ENCODE data around the gene THSD4.

The THSD4 gene

GRCh38 chr15:71346464-71346863, 231.2 kb downstream of the THSD4 start:
- Histone ChIP-seq H3K9me2 (replicated peaks; ENCODE audit: insufficient read depth, low read length) (no peaks in the 10 kb centered on the region), H3K4me3 (ENCODE audit: low read length) (no peak overlapping the region), H3F3A (ENCODE audit: insufficient read depth, low read length) (no peaks in the 10 kb centered on the region), H3K36me3 (replicated peaks; ENCODE audit: insufficient read depth, low read length) (no peaks in the 10 kb centered on the region), H3K4me1 (ENCODE audit: low read length) (no peaks in the 10 kb centered on the region), H3K9ac (ENCODE audit: low read length) (no peak overlapping the region), H3K9me3 (replicated peaks; ENCODE audit: insufficient read depth, low read length) (no peaks in the 10 kb centered on the region), H3K27ac (ENCODE audit: low read length) (no peak overlapping the region), H3K4me2 (ENCODE audit: low read depth, low read length) (no peak overlapping the region), H2AFZ (ENCODE audit: low read length) (no peak overlapping the region), H3K79me2 (ENCODE audit: low read length) (no peaks in the 10 kb centered on the region), H4K20me1 (ENCODE audit: insufficient read depth, low read length) (no peaks in the 10 kb centered on the region), H3K27me3 (replicated peaks; ENCODE audit: insufficient read depth, low read length) (no peaks in the 10 kb centered on the region)
- DNase-seq = no peak
- TF ChIP-seq CTCF (IDR thresholded peaks at IDR 0.05; ENCODE audit: low read length) (no peak), EZH2phosphoT487 (IDR thresholded peaks at IDR 0.05; ENCODE audit: low read length) (no peak), EZH2 (optimal IDR thresholded peaks at IDR 0.05; ENCODE audit: low read depth, low read length) (no peak)

- H3K4me3 ChIP-seq (ENCODE audit: low read length) = no peak overlapping the region
- H3K4me1 ChIP-seq (ENCODE audit: low read length) = no peaks in the 10 kb centered on the region
- no peaks in the 10 kb centered on the region for H4K20me1 ChIP-seq (ENCODE audit: insufficient read depth, low read length)
- no peaks in the 10 kb centered on the region for H3F3A ChIP-seq (ENCODE audit: insufficient read depth, low read length)
- no peak for DNase-seq
- no peaks in the 10 kb centered on the region for H3K27me3 ChIP-seq (replicated peaks; ENCODE audit: insufficient read depth, low read length)
- H3K36me3 ChIP-seq (replicated peaks; ENCODE audit: insufficient read depth, low read length) = no peaks in the 10 kb centered on the region
- H2AFZ ChIP-seq (ENCODE audit: low read length) = no peak overlapping the region
- no peak overlapping the region for H3K9ac ChIP-seq (ENCODE audit: low read length)
- no peak overlapping the region for H3K27ac ChIP-seq (ENCODE audit: low read length)
- no peak overlapping the region for H3K4me2 ChIP-seq (ENCODE audit: low read depth, low read length)
- H3K9me2 ChIP-seq (replicated peaks; ENCODE audit: insufficient read depth, low read length) = no peaks in the 10 kb centered on the region
- no peak for TF ChIP-seq CTCF (IDR thresholded peaks at IDR 0.05; ENCODE audit: low read length)
- no peak for TF ChIP-seq EZH2 (optimal IDR thresholded peaks at IDR 0.05; ENCODE audit: low read depth, low read length)
- TF ChIP-seq EZH2phosphoT487 (IDR thresholded peaks at IDR 0.05; ENCODE audit: low read length) = no peak
- H3K79me2 ChIP-seq (ENCODE audit: low read length) = no peaks in the 10 kb centered on the region
- H3K9me3 ChIP-seq (replicated peaks; ENCODE audit: insufficient read depth, low read length) = no peaks in the 10 kb centered on the region
These were observed 233.3 kb downstream of the THSD4 start for GRCh38 chr15:71348597-71348996.

- Histone ChIP-seq H3K36me3 (replicated peaks; ENCODE audit: insufficient read depth, low read length) (no peaks in the 10 kb centered on the region), H3K9ac (ENCODE audit: low read length) (no peak overlapping the region), H3K27ac (ENCODE audit: low read length) (no peak overlapping the region), H3K27me3 (replicated peaks; ENCODE audit: insufficient read depth, low read length) (no peaks in the 10 kb centered on the region), H3K79me2 (ENCODE audit: low read length) (no peaks in the 10 kb centered on the region), H3K9me2 (replicated peaks; ENCODE audit: insufficient read depth, low read length) (no peaks in the 10 kb centered on the region), H2AFZ (ENCODE audit: low read length) (no peak overlapping the region), H3K4me3 (ENCODE audit: low read length) (no peak overlapping the region), H3K4me1 (ENCODE audit: low read length) (no peaks in the 10 kb centered on the region), H3K4me2 (ENCODE audit: low read depth, low read length) (no peak overlapping the region), H3K9me3 (replicated peaks; ENCODE audit: insufficient read depth, low read length) (no peaks in the 10 kb centered on the region), H4K20me1 (ENCODE audit: insufficient read depth, low read length) (no peaks in the 10 kb centered on the region), H3F3A (ENCODE audit: insufficient read depth, low read length) (no peaks in the 10 kb centered on the region)
- no peak for DNase-seq
- TF ChIP-seq EZH2 (optimal IDR thresholded peaks at IDR 0.05; ENCODE audit: low read depth, low read length) (no peak), CTCF (IDR thresholded peaks at IDR 0.05; ENCODE audit: low read length) (no peak), EZH2phosphoT487 (IDR thresholded peaks at IDR 0.05; ENCODE audit: low read length) (no peak)
These were observed 234.1 kb downstream of the THSD4 start for GRCh38 chr15:71349336-71349735.

Measured in MM.1S (cell line).